HL-60 (cell line): ENCODE measurements around the gene B9D2.
"Not testable (repeated sequence)": the region's sequence is repeated elsewhere in the genome, so short reads cannot be mapped to it uniquely, and the experiment has no call there.

Experiments
- DNase-seq, 2 experiments: peaks; one replicate each; pipeline ENCODE4 v3.0.0-alpha.2; 2010 to 2020; ENCODE audit warnings: low read depth in 1 of 2, low spot score in 1 of 2
- H3K27ac ChIP-seq: fragments of 250-450 bp; sonication (Bioruptor Pico); replicated peaks from 2 replicates; pipeline ENCODE4 v1.5.1; 2020; ENCODE audit warnings: mild to moderate bottlenecking, moderate library complexity
- H3K27me3 ChIP-seq: fragments of 250-450 bp; sonication (Bioruptor Pico); 2 replicates; pipeline ENCODE4 v1.5.1; 2021; ENCODE audit warnings: mild to moderate bottlenecking, moderate library complexity; ENCODE audit not compliant: insufficient read depth, poor library complexity, severe bottlenecking
- H3K4me3 ChIP-seq: replicated peaks from 2 replicates; pipeline ENCODE4 v1.5.1; 2011; ENCODE audit warnings: mild to moderate bottlenecking, control low read depth, low read length; ENCODE audit not compliant: insufficient read depth
- GABPA ChIP-seq: IDR thresholded peaks from 2 replicates; pipeline ENCODE4 v1.6.1; 2012; ENCODE audit warnings: low read depth
- POLR2AphosphoS5 ChIP-seq: IDR thresholded peaks from 2 replicates; pipeline ENCODE4 v1.6.1; 2012; ENCODE audit warnings: low read depth
- SPI1 ChIP-seq: IDR thresholded peaks from 2 replicates; pipeline ENCODE4 v1.6.1; 2012; ENCODE audit warnings: low read depth, mild to moderate bottlenecking, borderline replicate concordance
- TF ChIP-seq, protein P1 (sequence below): IDR thresholded peaks from one replicate; pipeline ENCODE4 v1.5.1; 2011; ENCODE audit warnings: low read length, control low read depth, inconsistent platforms; ENCODE audit not compliant: insufficient read depth
- TF ChIP-seq, protein P2 (sequence below): IDR thresholded peaks from 2 replicates; pipeline ENCODE4 v1.6.1; 2012; ENCODE audit warnings: low read depth; ENCODE audit not compliant: insufficient replicate concordance

B9D2 gene

DNA sequence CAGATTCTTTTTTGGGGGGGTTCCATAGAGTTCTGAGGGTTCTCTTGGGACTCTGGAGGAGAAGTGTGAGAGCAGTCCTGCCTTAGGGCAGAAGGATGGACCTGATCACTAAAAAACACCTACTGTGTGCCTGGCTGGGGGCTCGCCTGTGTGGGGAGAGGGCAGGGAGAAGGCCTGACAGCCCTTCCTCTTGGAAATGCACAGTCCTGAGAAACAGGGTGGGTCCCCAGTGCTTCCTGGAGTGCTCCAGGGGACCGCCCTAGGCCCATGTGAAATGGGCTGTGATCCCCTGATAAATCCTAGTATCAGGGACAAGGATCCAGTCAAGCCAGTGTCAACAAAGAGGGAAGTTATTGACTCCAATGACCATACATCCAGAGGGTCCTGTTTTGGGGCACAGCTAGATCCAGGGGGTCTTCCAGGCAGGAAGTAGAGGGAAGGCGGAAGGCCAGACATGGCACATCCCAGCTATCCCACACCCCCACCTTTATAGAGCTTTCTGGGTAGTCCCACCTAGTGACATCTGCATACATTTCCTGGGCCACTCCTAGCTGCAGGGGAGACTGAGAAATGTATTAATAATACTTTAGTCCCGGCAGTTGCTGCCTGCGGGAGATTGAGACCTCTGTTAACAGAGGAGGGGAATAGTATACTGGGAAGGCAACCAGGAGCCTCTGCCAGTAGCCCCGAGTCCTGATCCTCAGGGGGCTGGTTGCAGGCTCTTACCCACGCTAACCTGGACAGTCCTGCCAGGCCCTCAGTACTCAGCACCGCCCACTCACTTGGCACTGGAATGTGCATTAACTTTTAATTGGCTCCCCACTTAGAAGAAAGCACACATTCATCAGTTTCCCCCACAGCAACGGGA, 47.4 kb upstream of the B9D2 start:
- no peak for DNase-seq
- H3K27me3 ChIP-seq, result no peaks in the 10 kb centered on the region
- peak overlapping the region; percentile 92 for H3K27ac ChIP-seq
- no peak overlapping the region for H3K4me3 ChIP-seq
- TF ChIP-seq, protein P1, sequence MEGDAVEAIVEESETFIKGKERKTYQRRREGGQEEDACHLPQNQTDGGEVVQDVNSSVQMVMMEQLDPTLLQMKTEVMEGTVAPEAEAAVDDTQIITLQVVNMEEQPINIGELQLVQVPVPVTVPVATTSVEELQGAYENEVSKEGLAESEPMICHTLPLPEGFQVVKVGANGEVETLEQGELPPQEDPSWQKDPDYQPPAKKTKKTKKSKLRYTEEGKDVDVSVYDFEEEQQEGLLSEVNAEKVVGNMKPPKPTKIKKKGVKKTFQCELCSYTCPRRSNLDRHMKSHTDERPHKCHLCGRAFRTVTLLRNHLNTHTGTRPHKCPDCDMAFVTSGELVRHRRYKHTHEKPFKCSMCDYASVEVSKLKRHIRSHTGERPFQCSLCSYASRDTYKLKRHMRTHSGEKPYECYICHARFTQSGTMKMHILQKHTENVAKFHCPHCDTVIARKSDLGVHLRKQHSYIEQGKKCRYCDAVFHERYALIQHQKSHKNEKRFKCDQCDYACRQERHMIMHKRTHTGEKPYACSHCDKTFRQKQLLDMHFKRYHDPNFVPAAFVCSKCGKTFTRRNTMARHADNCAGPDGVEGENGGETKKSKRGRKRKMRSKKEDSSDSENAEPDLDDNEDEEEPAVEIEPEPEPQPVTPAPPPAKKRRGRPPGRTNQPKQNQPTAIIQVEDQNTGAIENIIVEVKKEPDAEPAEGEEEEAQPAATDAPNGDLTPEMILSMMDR, result no peak

- no peak for TF ChIP-seq POLR2AphosphoS5
- TF ChIP-seq, protein P2, sequence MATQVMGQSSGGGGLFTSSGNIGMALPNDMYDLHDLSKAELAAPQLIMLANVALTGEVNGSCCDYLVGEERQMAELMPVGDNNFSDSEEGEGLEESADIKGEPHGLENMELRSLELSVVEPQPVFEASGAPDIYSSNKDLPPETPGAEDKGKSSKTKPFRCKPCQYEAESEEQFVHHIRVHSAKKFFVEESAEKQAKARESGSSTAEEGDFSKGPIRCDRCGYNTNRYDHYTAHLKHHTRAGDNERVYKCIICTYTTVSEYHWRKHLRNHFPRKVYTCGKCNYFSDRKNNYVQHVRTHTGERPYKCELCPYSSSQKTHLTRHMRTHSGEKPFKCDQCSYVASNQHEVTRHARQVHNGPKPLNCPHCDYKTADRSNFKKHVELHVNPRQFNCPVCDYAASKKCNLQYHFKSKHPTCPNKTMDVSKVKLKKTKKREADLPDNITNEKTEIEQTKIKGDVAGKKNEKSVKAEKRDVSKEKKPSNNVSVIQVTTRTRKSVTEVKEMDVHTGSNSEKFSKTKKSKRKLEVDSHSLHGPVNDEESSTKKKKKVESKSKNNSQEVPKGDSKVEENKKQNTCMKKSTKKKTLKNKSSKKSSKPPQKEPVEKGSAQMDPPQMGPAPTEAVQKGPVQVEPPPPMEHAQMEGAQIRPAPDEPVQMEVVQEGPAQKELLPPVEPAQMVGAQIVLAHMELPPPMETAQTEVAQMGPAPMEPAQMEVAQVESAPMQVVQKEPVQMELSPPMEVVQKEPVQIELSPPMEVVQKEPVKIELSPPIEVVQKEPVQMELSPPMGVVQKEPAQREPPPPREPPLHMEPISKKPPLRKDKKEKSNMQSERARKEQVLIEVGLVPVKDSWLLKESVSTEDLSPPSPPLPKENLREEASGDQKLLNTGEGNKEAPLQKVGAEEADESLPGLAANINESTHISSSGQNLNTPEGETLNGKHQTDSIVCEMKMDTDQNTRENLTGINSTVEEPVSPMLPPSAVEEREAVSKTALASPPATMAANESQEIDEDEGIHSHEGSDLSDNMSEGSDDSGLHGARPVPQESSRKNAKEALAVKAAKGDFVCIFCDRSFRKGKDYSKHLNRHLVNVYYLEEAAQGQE, result no peak
- TF ChIP-seq SPI1, result no peak
- TF ChIP-seq, protein P1, result no peak
- no peak for TF ChIP-seq GABPA
- no peak for DNase-seq
- Histone ChIP-seq H3K27ac (peak overlapping the region; percentile 92), H3K4me3 (no peak overlapping the region), H3K27me3 (no peaks in the 10 kb centered on the region)
Measured at GRCh38 chr19:41410336-41411054, 46.5 kb upstream of the B9D2 start.

- DNase-seq, result no peak
- H3K27ac ChIP-seq, result peak overlapping the region; percentile 92
- no peaks in the 10 kb centered on the region for H3K27me3 ChIP-seq
- H3K4me3 ChIP-seq, result no peak overlapping the region
- TF ChIP-seq GABPA (no peak), SPI1 (no peak), POLR2AphosphoS5 (no peak)
- TF ChIP-seq, protein P2, result no peak
- TF ChIP-seq, protein P1, result no peak
Measured at GRCh38 chr19:41409288-41409687, 45.3 kb upstream of the B9D2 start.

- not testable (repeated sequence) for H3K4me3 ChIP-seq, DNase-seq, H3K27me3 ChIP-seq
- H3K27ac ChIP-seq, result peak overlapping the region; percentile 92
Measured at GRCh38 chr19:41408846-41409245, 44.9 kb upstream of the B9D2 start.
